ENCODE measurements around the gene ZFPM1. TPM values are rescaled to one million over a fixed set of nuclear protein-coding genes. Genes with fewer than 3 reads are reported as not detected.

The ZFPM1 gene
- total and polyA plus RNA-seq, 2 experiments from 2014 or later, result 0.53 to 2.2 TPM

DNA sequence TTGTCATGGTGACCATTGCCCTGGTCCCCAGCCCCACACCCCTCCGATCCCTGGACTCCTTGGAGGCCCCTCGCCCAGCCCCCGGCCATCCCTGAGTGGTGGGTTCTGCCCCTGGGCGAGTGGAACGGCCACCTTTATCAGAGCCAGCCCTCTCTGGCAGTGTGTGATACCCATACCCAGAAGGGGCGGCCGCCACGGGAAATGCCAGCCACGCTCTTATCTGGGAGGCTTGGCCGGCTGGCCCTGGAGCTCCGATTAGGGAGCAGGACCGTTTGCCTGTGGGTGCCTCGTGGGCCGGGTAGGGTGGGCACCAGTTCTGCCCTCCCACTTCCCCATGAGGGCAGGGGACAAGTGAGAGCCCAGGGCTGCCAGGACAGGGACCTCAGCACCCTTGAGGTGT, 58.8 kb downstream of the ZFPM1 start:
- Histone ChIP-seq H4K20me1 (replicated peaks; ENCODE audit: insufficient read depth) (no peaks in the 10 kb centered on the region), H3K4me2 (no peak overlapping the region), H3K4me3 (no peak overlapping the region), H2AFZ (no peak overlapping the region), H3K27me3 (ENCODE audit: insufficient read depth) (no peaks in the 10 kb centered on the region), H3K9me2 (ENCODE audit: insufficient read depth) (no peaks in the 10 kb centered on the region), H3K36me3 (ENCODE audit: insufficient read depth) (no peaks in the 10 kb centered on the region), H3K79me2 (replicated peaks; ENCODE audit: insufficient read depth) (no peaks in the 10 kb centered on the region), H3K4me1 (ENCODE audit: insufficient read depth) (no peaks in the 10 kb centered on the region), H3F3A (replicated peaks; ENCODE audit: low read depth) (no peaks in the 10 kb centered on the region), H3K27ac (ENCODE audit: low read depth) (no peak overlapping the region)
- peaks cover 6% of the 10 kb centered on the region; the same call in 2 of the 3 replicates for H3K4me1 Mint-ChIP-seq
- TF ChIP-seq CREB1 (CRISPR knock-in tag; IDR thresholded peaks at IDR 0.05; ENCODE audit: low read depth), result no peak
- no peak for TF ChIP-seq EZH2phosphoT487 (IDR thresholded peaks at IDR 0.05; ENCODE audit: unreplicated experiment)
- peaks cover 14% of the 10 kb centered on the region for H3K27me3 Mint-ChIP-seq (ENCODE audit: insufficient read depth, low read depth, poor library complexity)
- H3K36me3 Mint-ChIP-seq (ENCODE audit: low read depth), result no peaks in the 10 kb centered on the region
- DNase-seq (ENCODE audit: low spot score), result no peak
- ATAC-seq, result no peak
- no peak overlapping the region for H3K4me3 Mint-ChIP-seq
- no peak overlapping the region for H3K27ac Mint-ChIP-seq
- H3K9me3 Mint-ChIP-seq, result no peaks in the 10 kb centered on the region; the same call in 2 of the 3 replicates

- H2AFZ ChIP-seq, result no peak overlapping the region
- Mint-ChIP-seq H3K27ac (no peak overlapping the region), H3K4me1 (peaks cover 6% of the 10 kb centered on the region; the same call in 2 of the 3 replicates), H3K9me3 (no peaks in the 10 kb centered on the region; the same call in 1 of the 3 replicates), H3K27me3 (ENCODE audit: insufficient read depth, low read depth, poor library complexity) (peaks cover 13% of the 10 kb centered on the region), H3K36me3 (ENCODE audit: low read depth) (peaks cover under 1% of the 10 kb centered on the region; the same call in 1 of the 3 replicates), H3K4me3 (no peak overlapping the region)
- no peak for DNase-seq (ENCODE audit: low spot score)
- H3K4me3 ChIP-seq, result no peak overlapping the region
- no peak for ATAC-seq
- no peaks in the 10 kb centered on the region for H3K79me2 ChIP-seq (replicated peaks; ENCODE audit: insufficient read depth)
- H3F3A ChIP-seq (replicated peaks; ENCODE audit: low read depth), result no peaks in the 10 kb centered on the region
- H3K4me2 ChIP-seq, result no peak overlapping the region
- no peak overlapping the region for H3K27ac ChIP-seq (ENCODE audit: low read depth)
- no peaks in the 10 kb centered on the region for H3K9me2 ChIP-seq (ENCODE audit: insufficient read depth)
- H3K27me3 ChIP-seq (ENCODE audit: insufficient read depth), result no peaks in the 10 kb centered on the region
- H3K4me1 ChIP-seq (ENCODE audit: insufficient read depth), result no peaks in the 10 kb centered on the region
- no peaks in the 10 kb centered on the region for H4K20me1 ChIP-seq (replicated peaks; ENCODE audit: insufficient read depth)
- H3K36me3 ChIP-seq (ENCODE audit: insufficient read depth), result no peaks in the 10 kb centered on the region
- TF ChIP-seq ZNF114 (CRISPR knock-in tag; IDR thresholded peaks at IDR 0.05) (no peak), ZNF331 (CRISPR knock-in tag; IDR thresholded peaks at IDR 0.05; ENCODE audit: low read depth) (no peak), JUNB (IDR thresholded peaks at IDR 0.05; ENCODE audit: unreplicated experiment) (no peak), EZH2phosphoT487 (IDR thresholded peaks at IDR 0.05; ENCODE audit: unreplicated experiment) (no peak), NANOG (IDR thresholded peaks at IDR 0.05; ENCODE audit: borderline replicate concordance) (no peak), EZH2 (IDR thresholded peaks at IDR 0.05; ENCODE audit: low read depth, unreplicated experiment) (no peak), CTCF (conservative IDR thresholded peaks at IDR 0.05; ENCODE audit: low read depth in 2 of 2) (no peak), ETS1 (IDR thresholded peaks at IDR 0.05) (no peak), POLR2AphosphoS5 (IDR thresholded peaks at IDR 0.05; ENCODE audit: low read depth) (no peak), CREB1 (CRISPR knock-in tag; IDR thresholded peaks at IDR 0.05; ENCODE audit: low read depth) (no peak), STAT1 (IDR thresholded peaks at IDR 0.05; ENCODE audit: unreplicated experiment) (no peak)
- TF ChIP-seq, protein P1, sequence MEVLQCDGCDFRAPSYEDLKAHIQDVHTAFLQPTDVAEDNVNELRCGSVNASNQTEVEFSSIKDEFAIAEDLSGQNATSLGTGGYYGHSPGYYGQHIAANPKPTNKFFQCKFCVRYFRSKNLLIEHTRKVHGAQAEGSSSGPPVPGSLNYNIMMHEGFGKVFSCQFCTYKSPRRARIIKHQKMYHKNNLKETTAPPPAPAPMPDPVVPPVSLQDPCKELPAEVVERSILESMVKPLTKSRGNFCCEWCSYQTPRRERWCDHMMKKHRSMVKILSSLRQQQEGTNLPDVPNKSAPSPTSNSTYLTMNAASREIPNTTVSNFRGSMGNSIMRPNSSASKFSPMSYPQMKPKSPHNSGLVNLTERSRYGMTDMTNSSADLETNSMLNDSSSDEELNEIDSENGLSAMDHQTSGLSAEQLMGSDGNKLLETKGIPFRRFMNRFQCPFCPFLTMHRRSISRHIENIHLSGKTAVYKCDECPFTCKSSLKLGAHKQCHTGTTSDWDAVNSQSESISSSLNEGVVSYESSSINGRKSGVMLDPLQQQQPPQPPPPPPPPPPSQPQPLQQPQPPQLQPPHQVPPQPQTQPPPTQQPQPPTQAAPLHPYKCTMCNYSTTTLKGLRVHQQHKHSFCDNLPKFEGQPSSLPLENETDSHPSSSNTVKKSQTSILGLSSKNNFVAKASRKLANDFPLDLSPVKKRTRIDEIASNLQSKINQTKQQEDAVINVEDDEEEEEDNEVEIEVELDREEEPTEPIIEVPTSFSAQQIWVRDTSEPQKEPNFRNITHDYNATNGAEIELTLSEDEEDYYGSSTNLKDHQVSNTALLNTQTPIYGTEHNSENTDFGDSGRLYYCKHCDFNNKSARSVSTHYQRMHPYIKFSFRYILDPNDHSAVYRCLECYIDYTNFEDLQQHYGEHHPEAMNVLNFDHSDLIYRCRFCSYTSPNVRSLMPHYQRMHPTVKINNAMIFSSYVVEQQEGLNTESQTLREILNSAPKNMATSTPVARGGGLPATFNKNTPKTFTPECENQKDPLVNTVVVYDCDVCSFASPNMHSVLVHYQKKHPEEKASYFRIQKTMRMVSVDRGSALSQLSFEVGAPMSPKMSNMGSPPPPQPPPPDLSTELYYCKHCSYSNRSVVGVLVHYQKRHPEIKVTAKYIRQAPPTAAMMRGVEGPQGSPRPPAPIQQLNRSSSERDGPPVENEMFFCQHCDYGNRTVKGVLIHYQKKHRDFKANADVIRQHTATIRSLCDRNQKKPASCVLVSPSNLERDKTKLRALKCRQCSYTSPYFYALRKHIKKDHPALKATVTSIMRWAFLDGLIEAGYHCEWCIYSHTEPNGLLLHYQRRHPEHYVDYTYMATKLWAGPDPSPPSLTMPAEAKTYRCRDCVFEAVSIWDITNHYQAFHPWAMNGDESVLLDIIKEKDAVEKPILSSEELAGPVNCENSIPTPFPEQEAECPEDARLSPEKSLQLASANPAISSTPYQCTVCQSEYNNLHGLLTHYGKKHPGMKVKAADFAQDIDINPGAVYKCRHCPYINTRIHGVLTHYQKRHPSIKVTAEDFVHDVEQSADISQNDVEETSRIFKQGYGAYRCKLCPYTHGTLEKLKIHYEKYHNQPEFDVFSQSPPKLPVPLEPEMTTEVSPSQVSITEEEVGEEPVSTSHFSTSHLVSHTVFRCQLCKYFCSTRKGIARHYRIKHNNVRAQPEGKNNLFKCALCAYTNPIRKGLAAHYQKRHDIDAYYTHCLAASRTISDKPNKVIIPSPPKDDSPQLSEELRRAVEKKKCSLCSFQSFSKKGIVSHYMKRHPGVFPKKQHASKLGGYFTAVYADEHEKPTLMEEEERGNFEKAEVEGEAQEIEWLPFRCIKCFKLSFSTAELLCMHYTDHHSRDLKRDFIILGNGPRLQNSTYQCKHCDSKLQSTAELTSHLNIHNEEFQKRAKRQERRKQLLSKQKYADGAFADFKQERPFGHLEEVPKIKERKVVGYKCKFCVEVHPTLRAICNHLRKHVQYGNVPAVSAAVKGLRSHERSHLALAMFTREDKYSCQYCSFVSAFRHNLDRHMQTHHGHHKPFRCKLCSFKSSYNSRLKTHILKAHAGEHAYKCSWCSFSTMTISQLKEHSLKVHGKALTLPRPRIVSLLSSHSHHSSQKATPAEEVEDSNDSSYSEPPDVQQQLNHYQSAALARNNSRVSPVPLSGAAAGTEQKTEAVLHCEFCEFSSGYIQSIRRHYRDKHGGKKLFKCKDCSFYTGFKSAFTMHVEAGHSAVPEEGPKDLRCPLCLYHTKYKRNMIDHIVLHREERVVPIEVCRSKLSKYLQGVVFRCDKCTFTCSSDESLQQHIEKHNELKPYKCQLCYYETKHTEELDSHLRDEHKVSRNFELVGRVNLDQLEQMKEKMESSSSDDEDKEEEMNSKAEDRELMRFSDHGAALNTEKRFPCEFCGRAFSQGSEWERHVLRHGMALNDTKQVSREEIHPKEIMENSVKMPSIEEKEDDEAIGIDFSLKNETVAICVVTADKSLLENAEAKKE (CRISPR knock-in tag; IDR thresholded peaks at IDR 0.05), result no peak
These were observed 59.9 kb downstream of the ZFPM1 start for GRCh38 chr16:88512728-88513696.

Measured in GM23338 (cell line).